ENCODE results near the gene KRT80. TPM values are rescaled to one million over a fixed set of nuclear protein-coding genes. Genes with fewer than 3 reads are reported as not detected.
"Not testable (repeated sequence)": the region's sequence is repeated elsewhere in the genome, so short reads cannot be mapped to it uniquely, and the experiment has no call there.

Gene KRT80
- polyA plus RNA-seq (ENCODE audit: insufficient read length in 3 of 3) = 1 to 10 TPM in 1 of 3 donors, under 1 TPM in 2; 0.70 to 1.1 (median 0.99) TPM
- long read RNA-seq, donor 1, partial matches to known transcripts = 70 of 93 reads
- long read RNA-seq, donor 1, other reads (novel, unspliced or antisense) = 23 of 93 reads
- long read RNA-seq, donor 2, partial matches to known transcripts = 33 of 65 reads
- long read RNA-seq, donor 2, other reads (novel, unspliced or antisense) = 32 of 65 reads
- long read RNA-seq, donor 3, partial matches to known transcripts = 33 of 51 reads
- long read RNA-seq, donor 3, other reads (novel, unspliced or antisense) = 18 of 51 reads
- long read RNA-seq, donor 4, partial matches to known transcripts = 161 of 220 reads
- long read RNA-seq, donor 4, other reads (novel, unspliced or antisense) = 59 of 220 reads
- long read RNA-seq, donor 5, partial matches to known transcripts = 14 of 14 reads
- long read RNA-seq, donor 5, other reads (novel, unspliced or antisense) = 0 of 14 reads
- long read RNA-seq, donor 6, partial matches to known transcripts = 51 of 69 reads
- long read RNA-seq, donor 6, other reads (novel, unspliced or antisense) = 18 of 69 reads
- long read RNA-seq, donor 7, partial matches to known transcripts = 188 of 188 reads
- long read RNA-seq, donor 7, other reads (novel, unspliced or antisense) = 0 of 188 reads
- long read RNA-seq, donor 8 = 0 reads
- long read RNA-seq, donor 9, partial matches to known transcripts = 34 of 55 reads
- long read RNA-seq, donor 9, other reads (novel, unspliced or antisense) = 21 of 55 reads
- long read RNA-seq, donor 10, partial matches to known transcripts = 52 of 63 reads
- long read RNA-seq, donor 10, other reads (novel, unspliced or antisense) = 11 of 63 reads
- long read RNA-seq, donor 11, partial matches to known transcripts = 8 of 8 reads
- long read RNA-seq, donor 11, other reads (novel, unspliced or antisense) = 0 of 8 reads
- long read RNA-seq, donor 12, partial matches to known transcripts = 197 of 197 reads
- long read RNA-seq, donor 12, other reads (novel, unspliced or antisense) = 0 of 197 reads
- long read RNA-seq, donor 13, partial matches to known transcripts = 59 of 59 reads
- long read RNA-seq, donor 13, other reads (novel, unspliced or antisense) = 0 of 59 reads
- long read RNA-seq, donor 14 = 0 reads
- long read RNA-seq, donor 15, partial matches to known transcripts = 219 of 219 reads
- long read RNA-seq, donor 15, other reads (novel, unspliced or antisense) = 0 of 219 reads
- long read RNA-seq, donor 16, partial matches to known transcripts = 54 of 68 reads
- long read RNA-seq, donor 16, other reads (novel, unspliced or antisense) = 14 of 68 reads

DNA sequence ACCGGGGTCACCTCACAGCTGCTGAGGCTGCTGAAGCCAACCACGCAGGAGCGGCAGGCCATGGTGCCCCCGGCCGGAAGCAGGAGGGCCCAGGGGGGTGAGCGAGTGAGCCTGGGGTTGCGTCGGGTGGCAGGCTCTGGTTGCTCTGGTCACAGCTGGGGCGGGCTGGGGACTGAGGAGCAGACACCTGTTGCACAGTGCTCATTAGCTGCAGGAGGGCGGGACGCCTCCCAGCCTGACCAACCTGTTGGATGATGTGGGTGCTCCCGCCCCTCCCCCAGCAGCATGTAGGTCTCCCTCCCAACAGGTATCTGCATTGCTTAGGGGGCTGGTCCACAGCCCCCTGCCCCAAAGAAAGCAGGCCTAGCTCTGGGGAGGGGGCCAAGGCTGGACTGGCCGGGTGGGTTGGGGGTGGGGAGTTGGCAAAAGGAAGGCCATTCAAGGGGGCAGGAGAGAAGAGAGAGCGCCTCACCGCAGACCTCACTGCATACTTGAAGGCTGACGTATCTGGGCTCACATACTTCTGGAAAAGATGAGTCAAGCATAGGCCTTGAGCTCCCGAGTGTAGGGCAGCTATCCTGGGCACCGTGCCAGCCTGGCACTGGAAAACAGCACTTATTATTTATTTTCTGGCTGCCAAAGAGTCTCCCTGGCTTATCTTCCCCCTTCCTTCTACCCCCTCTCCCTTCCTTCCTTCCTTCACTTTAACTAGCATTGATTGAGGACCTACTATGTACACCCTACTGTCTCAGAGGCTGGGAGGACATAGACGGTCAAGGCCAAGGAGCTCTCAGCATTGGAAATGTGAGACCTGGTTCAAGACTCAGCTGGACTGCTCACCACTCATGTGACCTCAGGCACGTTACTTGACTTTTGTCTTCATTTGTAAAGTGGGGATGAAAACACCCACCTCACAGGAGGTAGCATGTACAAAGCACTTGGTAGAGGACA is at the start of gene KRT80:
Gene KRT80, minus strand, starts transcription at position 174 of the 951 bp plus-strand sequence. Its CDS starts 112 bp downstream, at position 62.
- peak; percentile 66 for DNase-seq

DNA sequence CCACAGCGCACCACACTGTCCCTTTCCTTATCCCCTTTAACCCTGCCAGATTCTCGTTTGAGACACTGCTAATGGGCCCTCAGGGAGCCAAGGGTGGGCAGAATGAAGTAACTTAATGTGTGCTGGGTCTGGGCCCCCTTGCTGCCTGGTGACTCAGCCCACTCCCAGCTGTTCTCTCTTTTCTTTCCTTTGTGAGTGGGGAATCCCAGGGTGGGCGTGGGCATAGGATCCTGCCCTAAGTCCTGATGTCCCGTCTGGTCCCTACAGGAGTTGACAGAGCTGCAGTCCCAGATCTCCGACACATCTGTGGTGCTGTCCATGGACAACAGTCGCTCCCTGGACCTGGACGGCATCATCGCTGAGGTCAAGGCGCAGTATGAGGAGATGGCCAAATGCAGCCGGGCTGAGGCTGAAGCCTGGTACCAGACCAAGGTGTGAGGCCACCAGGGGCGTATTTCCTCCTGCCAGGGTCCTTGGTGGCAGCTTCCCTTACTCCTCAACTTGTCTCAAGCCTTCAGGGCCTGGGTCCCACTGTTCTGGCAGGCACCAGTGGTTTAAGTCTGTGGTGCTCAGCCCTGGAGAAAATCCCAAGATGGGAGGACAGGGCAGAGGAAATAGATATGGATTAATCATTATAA is 49.5 kb upstream of the KRT80 start:
- DNase-seq = no peak

DNA sequence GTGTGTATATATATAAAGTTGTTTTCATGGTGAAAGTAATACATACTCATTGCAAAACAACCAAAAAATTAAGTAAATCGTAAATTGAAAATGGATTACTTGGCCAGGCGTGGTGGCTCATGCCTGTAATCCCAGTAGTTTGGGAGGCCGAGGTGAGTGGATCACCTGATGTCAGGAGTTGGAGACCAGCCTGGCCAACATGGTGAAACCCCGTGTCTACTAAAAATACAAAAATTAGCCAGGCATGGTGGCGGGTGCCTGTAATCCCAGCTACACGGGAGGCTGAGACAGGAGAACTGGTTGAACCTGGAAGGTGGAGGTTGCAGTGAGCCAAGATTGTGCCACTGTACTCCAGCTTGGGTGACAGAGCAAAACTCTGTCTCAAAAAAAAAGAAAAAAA is 48.4 kb upstream of the KRT80 start:
- not testable (repeated sequence) for DNase-seq

DNA sequence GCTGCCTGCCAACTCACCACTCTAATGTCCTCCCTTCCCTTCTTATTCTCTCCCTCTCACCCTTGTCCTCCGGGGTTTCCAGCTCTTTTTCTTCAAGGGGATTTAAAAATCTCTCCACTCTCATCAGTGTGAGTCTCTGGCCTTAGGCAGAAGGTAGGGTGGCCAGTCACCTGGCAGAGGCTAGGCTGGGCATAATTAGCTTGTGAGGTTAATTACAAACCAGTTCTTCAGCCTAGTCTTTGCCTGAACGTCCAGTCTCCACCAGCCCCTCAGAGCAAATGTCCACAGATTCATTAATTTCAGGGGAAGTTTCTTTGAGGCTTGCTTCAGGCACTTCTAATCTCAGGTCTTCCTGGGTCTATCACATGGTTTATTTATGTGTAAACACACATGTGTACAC is 48.0 kb upstream of the KRT80 start:
- no peak for DNase-seq

DNA sequence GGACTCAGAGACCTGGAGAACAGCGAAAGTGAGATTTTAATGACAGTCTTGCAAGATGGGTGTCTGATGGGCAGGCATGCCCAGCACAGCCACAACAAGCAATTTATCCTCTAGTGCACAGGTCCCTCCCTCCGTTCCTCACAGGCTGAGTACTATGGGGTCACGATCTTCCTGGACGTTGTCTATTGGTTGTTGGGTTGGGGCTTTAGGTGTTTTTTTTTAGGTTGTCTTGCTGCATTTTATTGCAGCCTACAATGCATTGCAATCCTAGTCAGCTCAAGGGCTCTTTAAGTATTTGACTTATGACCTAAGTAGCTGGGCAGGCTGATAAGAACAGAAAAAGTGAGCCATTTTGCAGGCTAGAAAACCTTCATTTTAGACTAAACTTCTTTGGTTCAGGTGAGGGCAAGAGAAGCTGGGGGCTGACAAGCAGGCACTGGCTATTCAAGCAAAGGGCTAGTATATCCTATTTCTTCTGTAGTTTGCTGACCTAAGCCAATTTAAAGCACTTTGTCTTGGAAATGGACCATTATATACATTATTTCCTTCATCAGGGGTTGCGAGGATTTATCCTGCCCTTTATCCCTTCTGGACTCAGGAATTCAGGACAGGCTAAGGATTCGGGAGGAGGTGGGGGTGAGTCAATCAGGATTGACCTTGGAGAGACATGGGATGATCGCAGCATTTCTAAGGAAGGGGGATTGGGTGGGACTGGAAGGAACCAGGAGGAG is 47.3 kb upstream of the KRT80 start:
- no peak for DNase-seq

DNA sequence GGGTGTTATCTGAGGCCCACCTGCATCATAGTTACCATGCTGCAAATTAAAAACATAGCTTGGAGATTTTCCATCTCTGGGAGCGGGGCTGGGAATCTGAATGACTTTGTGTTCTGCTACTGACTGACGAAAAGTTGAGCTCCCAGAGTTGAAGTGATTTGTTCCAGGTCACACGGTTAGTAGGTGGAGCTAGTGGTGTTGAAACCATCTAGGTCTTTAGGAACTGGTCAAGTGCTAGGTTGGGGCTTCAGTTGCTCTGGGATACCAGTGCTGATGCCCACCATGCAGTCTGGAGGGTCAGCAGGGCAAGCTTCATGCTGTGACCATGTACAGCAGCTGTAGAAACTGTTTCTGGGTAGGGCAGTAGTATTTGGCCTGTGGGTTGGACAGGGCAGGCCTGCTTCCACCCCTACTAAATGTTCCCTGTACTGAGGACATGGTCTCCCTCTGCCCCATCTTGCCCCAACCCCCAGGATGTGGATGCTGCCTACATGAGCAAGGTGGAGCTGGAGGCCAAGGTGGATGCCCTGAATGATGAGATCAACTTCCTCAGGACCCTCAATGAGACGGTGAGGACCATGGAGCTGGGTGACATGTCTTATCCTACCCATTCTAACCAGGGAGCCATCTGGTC is 46.5 kb upstream of the KRT80 start:
- no peak for DNase-seq

DNA sequence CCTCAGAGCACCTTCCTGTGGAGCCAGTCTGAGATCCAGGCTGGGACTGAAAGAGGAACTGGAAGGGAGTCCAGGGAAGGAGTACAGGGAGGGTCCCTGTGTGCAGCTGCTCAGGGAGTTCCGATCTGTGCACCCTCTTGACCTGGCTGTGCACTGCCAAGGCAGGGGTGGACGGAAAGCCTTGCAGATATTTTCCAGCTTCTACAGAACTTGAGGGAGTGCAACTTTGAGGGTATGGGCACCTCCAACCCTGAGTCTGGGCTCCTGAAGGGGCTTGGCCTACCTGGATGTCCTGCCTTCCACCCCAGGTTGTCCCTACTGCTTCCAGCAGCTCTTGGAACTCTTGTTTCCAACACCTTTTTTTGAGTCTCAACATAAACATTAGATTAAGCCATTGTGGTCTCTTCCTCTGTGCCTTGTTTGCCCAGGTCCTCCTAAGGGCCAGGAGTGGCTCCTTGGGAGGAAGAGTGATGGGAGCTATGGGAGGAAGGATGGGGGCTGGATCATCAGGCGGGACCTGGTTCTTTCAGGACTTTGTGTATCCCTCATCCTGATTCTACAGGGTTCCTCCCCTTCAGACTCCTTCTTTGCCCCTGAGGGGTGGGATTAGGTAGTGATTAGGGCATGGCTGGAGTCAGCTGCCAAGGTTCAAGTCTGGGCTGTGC is 44.7 kb upstream of the KRT80 start:
- no peak for DNase-seq

DNA sequence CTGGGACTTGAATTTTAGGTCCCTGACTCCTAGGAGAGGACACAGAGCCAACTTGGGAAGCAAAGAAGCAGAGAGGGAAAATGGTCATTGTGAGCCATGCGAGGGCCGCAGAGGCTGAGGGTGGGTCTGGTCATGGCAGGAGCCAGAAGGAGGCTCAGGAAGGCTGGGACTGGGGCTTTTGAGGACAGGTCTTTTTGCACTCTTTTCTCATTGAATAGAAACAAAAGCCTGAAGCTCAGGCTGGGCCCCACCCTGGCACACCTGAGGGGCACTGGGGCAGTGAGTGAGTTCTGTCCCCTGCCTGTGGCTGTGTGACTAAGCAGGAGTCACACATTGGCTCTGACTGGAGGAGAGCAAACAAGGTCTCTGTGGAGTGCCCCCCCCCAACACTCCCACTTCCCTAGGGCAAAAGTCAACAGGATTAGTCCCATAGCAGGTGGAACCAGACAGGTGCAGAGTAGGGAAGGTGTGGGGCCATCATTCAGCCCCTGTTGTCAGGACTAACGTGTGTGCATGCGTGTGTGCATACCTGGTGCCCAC is 44.1 kb upstream of the KRT80 start:
- no peak for DNase-seq

DNA sequence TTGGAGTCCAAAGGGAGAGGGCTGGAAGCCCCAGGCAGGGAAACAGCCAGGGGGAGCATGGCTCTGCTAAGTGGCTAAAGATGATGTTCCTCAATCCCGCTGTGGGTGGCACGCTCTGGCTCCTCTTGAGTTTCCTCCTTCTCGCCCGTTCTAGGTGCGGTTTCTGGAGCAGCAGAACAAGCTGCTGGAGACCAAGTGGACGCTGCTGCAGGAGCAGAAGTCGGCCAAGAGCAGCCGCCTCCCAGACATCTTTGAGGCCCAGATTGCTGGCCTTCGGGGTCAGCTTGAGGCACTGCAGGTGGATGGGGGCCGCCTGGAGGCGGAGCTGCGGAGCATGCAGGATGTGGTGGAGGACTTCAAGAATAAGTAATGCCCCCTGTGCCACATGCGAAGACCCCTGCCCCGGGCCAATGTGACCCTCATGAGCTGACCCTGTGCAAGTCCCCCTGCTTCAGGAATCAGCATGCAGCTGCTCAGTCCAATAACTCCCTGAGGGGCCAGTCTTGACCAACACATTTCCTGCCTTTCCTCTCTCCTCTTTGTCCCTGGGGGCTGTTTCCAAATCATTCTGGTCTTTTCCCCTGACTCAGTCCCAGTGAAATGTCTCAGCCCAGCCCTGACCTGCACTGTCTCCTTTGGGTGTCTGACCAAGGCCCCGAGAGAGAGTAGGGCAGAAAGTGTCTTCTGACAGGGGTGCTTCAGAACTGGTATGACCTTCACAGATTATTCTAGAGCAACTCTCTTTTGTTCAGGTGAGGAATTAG is 43.4 kb upstream of the KRT80 start:
- DNase-seq = no peak

DNA sequence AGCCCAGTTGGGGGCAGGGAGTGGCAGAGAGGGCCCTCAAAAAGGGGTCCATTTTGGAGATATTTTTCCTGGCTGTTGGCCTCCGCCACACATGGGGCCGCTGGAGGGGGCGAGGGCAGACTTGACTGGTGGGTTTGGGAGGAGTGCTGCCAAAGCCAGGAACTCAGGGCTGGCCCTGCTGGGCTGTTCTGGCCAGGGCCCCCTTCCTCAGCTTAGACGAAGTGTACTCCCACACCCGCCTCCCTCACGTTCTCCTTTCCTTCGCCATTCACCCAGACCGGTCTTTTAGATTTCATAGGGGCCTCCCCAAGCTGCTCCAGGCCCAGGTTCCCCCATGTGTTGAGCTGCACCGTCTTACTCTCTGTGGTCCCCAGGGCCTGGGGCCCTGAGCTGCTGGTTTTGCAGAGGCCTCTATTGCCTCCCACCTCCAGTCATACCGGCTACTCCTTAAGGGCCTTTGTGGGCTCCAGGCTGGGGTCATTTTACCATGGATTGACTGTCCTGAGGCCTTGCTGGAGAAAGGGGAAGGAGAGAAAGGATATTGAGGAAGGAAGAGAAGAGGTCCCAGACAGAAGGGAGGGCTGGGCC is 42.5 kb upstream of the KRT80 start:
- no peak for DNase-seq

DNA sequence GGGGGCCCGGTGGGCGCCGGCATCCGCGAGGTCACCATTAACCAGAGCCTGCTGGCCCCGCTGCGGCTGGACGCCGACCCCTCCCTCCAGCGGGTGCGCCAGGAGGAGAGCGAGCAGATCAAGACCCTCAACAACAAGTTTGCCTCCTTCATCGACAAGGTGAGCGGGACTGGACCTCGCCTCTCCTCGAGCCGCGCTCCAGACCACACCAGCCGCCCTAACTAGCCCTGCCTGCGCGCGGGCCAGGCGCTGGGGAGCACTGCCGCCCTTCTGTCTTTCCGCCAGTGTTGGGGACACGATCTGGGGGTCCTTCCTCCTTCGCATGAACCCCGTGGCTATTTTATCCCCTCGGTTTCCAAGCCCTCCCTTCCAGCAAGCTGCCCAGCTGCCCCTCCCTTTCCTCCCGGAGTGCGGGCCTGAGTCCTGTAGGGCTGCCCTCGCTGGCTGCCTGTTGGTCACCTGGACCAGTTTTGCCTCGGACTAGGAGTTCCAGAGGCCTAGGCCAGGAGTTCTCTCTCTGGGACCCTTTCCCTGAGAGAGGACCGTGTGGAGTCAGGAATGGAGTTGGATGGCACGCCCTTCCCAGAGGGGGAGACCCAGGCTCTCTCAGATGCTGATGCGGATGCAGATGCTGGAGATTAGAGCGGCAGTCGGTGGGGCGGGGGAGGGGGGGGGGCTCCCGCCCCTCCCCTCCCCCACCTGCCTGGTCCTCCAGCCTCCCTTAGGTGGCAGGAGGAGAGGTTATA is 41.8 kb upstream of the KRT80 start:
- DNase-seq = no peak

DNA sequence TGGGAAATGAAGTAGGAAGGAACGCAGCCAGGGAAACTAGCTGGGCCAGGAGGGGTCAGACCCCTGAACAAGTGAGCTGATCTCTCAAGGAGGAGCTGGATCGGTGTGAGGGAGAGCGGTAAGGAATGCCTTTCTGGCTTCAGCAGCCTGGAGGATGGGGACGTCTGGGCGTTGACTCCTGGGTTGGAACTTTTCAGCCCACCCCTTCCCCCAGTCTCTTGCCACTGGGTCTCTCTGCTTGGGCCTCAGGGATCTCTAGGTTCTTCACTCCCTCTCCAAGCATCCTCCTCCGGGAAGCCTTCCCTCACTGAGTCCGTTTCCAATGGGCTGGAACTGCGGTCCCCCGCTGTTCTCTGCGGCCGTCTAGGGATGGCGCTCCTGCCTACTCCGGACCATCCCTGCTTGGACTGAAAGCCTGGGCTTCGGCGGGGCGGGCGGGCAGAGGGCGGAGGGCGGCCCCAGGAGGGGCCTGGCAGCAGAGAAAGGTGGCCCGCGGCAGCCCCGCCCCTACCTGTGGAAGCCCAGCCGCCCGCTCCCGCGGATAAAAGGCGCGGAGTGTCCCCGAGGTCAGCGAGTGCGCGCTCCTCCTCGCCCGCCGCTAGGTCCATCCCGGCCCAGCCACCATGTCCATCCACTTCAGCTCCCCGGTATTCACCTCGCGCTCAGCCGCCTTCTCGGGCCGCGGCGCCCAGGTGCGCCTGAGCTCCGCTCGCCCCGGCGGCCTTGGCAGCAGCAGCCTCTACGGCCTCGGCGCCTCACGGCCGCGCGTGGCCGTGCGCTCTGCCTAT is 41.1 kb upstream of the KRT80 start, which contains the start of gene KRT7:
Gene KRT7, plus strand, starts transcription at position 570 of the 788 bp plus-strand sequence. Its CDS starts 54 bp downstream, at position 624.
- DNase-seq = no peak

DNA sequence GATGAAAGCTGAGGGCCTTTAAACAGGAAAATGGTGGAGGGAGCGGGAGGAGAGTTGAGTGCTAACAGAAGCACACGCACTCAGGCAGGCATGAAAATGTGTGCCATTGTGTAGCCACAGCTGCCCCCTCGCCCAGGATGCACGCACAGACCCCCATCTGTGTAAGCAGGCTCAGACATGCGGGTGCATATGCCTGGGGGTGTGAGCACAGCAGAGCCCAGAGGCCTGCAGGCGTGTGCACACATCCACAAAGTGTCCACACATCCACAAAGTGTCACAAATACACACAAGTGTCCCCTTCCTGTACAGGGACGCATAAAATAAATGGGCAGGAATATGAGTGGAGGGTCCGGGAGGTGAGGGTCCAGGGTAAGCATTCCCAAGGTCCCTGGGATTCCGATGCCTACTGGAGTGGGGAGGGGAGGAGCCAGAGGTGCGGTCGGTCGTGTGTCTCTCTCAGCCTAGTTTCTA is 40.4 kb upstream of the KRT80 start:
- DNase-seq = no peak

DNA sequence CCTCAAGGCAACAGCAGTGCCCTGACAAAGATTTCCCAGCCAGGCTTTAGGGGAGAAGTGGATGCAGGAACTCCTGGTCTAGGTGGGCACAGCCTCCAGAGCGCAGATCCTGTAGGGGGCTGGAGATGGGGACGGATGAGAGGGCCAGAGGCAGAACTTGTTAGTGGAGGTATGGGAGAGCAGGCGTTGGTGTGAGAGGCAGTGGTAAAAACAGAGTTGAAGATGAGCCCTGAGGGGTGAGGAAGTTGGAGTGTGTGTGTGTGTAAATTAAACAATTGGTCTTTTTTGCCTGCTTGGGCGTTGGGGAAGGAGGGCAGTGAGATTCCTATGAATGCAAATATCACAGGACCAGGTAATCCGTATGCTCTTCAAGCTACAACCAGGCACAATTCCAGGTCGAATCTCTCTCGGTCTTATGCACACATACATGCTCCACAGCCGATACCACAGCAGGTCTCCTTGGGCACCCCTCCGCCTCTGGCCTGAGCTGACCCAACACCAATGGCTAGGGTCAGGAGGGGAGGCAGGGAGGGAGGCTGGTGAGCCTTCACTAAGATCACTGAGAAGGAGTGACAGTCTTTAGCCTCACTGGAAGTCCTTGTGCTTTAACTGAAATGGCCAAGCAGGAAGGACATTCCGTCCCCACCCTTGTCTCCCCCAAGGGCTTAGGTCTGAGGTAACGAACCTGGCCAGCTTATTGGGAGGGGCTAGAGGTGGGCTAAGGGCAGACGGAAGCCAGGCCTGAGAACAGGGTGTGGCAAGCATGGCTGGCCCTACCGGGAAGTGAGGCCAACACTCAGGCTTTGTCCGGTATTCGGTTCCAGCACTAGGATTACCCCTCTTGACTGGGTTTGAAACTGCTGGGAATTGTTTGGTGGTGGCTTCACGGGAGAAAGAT is 39.7 kb upstream of the KRT80 start:
- DNase-seq = no peak
